HG03196 (cell line): ENCODE measurements around the gene DLG1.

Experiments used
- ATAC-seq: cut with Tn5 transposase; IDR thresholded peaks from one replicate; pipeline ENCODE4 v1.9.1; 2021; ENCODE audit not compliant: unreplicated experiment

The DLG1 gene

GRCh38 chr3:197021729-197022404 lies 276.5 kb downstream of the DLG1 start:
- ATAC-seq, result no peak

- no peak for ATAC-seq
Measured at GRCh38 chr3:197021231-197021630, 277.2 kb downstream of the DLG1 start.

GRCh38 chr3:197019535-197019934 lies 278.9 kb downstream of the DLG1 start:
- ATAC-seq, result no peak

- no peak for ATAC-seq
Measured at GRCh38 chr3:197019021-197019420, 279.4 kb downstream of the DLG1 start.

- no peak for ATAC-seq
Measured at GRCh38 chr3:197017003-197017402, 281.4 kb downstream of the DLG1 start.

- no peak for ATAC-seq
Measured at GRCh38 chr3:197015790-197016736, 282.3 kb downstream of the DLG1 start.

GRCh38 chr3:197014942-197015575 lies 283.4 kb downstream of the DLG1 start:
- ATAC-seq, result no peak

GRCh38 chr3:197014024-197014423 lies 284.4 kb downstream of the DLG1 start:
- ATAC-seq, result no peak

GRCh38 chr3:197012540-197012883 lies 285.9 kb downstream of the DLG1 start:
- ATAC-seq, result no peak

GRCh38 chr3:197011780-197012539 lies 286.5 kb downstream of the DLG1 start:
- no peak for ATAC-seq

- ATAC-seq, result no peak
Measured at GRCh38 chr3:197010556-197011351, 287.7 kb downstream of the DLG1 start.

- ATAC-seq, result no peak
Measured at GRCh38 chr3:197009532-197010019, 288.8 kb downstream of the DLG1 start.

GRCh38 chr3:197008436-197009209 lies 289.8 kb downstream of the DLG1 start:
- ATAC-seq, result no peak

GRCh38 chr3:197007953-197008352 lies 290.5 kb downstream of the DLG1 start:
- ATAC-seq, result no peak

GRCh38 chr3:197007296-197007940 lies 291.0 kb downstream of the DLG1 start:
- ATAC-seq, result no peak

- ATAC-seq, result no peak
Measured at GRCh38 chr3:197006860-197007259, 291.6 kb downstream of the DLG1 start.

GRCh38 chr3:197006446-197006845 lies 292.0 kb downstream of the DLG1 start:
- ATAC-seq, result no peak

GRCh38 chr3:197003461-197004385 lies 294.7 kb downstream of the DLG1 start:
- ATAC-seq, result no peak
